Heart right ventricle (tissue), 16 donors: ENCODE results near the gene ELK3. TPM values are rescaled to one million over a fixed set of nuclear protein-coding genes. Genes with fewer than 3 reads are reported as not detected.

Source experiments
- ATAC-seq, 8 donors: fragments of 200-7000 bp; cut with Tn5 transposase; one replicate each; pipeline ENCODE4 v1.9.1; 2020; ENCODE audit warnings: mild to moderate bottlenecking in 8 of 8, moderate library complexity in 8 of 8, moderate number of reproducible peaks in 1 of 8
- DNase-seq, 2 donors: peaks; one replicate each; pipeline ENCODE4 v3.0.0-alpha.2; 2020
- H3K27ac ChIP-seq, 10 donors: fragments of 200-600 bp; sonication (generic) in 2 of 10; one replicate each; pipeline versions ENCODE4 v1.5.0 to v1.8.0; 2020 to 2022; ENCODE audit warnings: mild to moderate bottlenecking in 3 of 10
- H3K27me3 ChIP-seq, 7 donors: fragments of 200-600 bp; one replicate each; pipeline ENCODE4 v1.8.0; 2021 to 2022; ENCODE audit warnings: mild to moderate bottlenecking in 2 of 7
- H3K36me3 ChIP-seq, 9 donors: fragments of 200-600 bp; sonication (generic) in 1 of 9; one replicate each; pipeline versions ENCODE4 v1.5.0 to v1.8.0; 2020 to 2022; ENCODE audit warnings: mild to moderate bottlenecking in 2 of 9
- H3K4me1 ChIP-seq, 9 donors: fragments of 200-600 bp; sonication (generic) in 1 of 9; one replicate each; pipeline versions ENCODE4 v1.5.0 to v1.8.0; 2020 to 2022; ENCODE audit warnings: mild to moderate bottlenecking in 4 of 9
- H3K4me3 ChIP-seq, 10 donors: fragments of 200-600 bp; sonication (generic) in 2 of 10; one replicate each; pipeline versions ENCODE4 v1.5.0 to v1.8.0; 2020 to 2022; ENCODE audit warnings: mild to moderate bottlenecking in 7 of 10, moderate library complexity in 2 of 10
- H3K9me3 ChIP-seq, 11 donors: fragments of 200-600 bp in 10 of 11; sonication (generic) in 2 of 11; one replicate each; pipeline versions ENCODE4 v1.5.0 to v1.8.0; 2013 to 2022; ENCODE audit warnings: mild to moderate bottlenecking in 2 of 11, control low read depth in 1 of 11, moderate library complexity in 1 of 11
- CTCF ChIP-seq, 9 donors: fragments of 200-600 bp; sonication (generic) in 2 of 9; IDR thresholded peaks; one replicate each; pipeline versions ENCODE4 v1.5.0 to v1.8.0; 2021 to 2022; ENCODE audit warnings: antibody characterized with exemption in 9 of 9, mild to moderate bottlenecking in 5 of 9, moderate library complexity in 1 of 9
- WGBS, 2 donors: extraction: QIAGEN DNeasy Blood & Tissue Kit; methylation state at CpG; one replicate each; pipeline ENCODE4 v1.1.7; 2013; ENCODE audit warnings: inconsistent platforms in 1 of 2; 5-methylcytosine and 5-hydroxymethylcytosine counted together
- intact Hi-C, 10 donors: fragments of 100-400 bp; cut with DNase I; formaldehyde crosslinking; loops; one replicate each; pipeline versions ENCODE4 v1.11.1 to v1.14.2; 2022
- polyA plus RNA-seq, 2 donors: library from polyadenylated mRNA; stranded (reverse); fragments of 200-250 nt; gene quantifications; one replicate each; pipeline ENCODE4 v1.2.3, GENCODE V29; 2013
- total RNA-seq, 10 donors: library from RNA; stranded (reverse); fragmentation: NEBNext Ultra II Directional in 3 of 10; extraction: Animal tissue kit (Norgen Biotek cat#: 25700) in 3 of 10; gene quantifications; one replicate each; pipeline versions ENCODE4 v1.2.1 to v1.2.4, GENCODE V29; 2021 to 2023
- donor health status: Arrhythmogenic right ventricular cardiomyopathy.
- donor health status: ischemic (EF 13 %, LVEDD 7.1; RV severe dilation, severe dysfunction).
- donor health status: healthy with polysubstance abuse.
- donor health status: DM: no; HTN: yes; CAD: no.
- donor health status: DM: no; HTN: no; CAD: no.
- donor health status: ischemic (EF 25% LVEDD 6.9; RV normal size, moderate dysfunction).
- donor health status: ischemic (EF 25% LVEDD 5.7; RV mildly dilated, moderate dysfunction).
- donor health status: healthy.
- donor health status: DM: yes; HTN: yes; CAD: no.
- donor health status: Ischemic cardiomyopathy.
- donor health status: ischemic (EF 35%, LVEDD 5.7; RV mildly dilated, moderate dysfunction).
- donor health status: nonischemic (EF 11% LVEDD 7.7; RV severe dilation, severe dysfunction).
- donor health status: DM: yes; HTN: yes; CAD: no.
- donor health status: PGD.
- donor health status: ischemic (EF 29% LVEDD 5.4; RV normal size, mild dysfunction).
- donor health status: nonischemic (EF 23%, LVEDD 6.1; RV moderate dilation, normal function).

Gene ELK3
- total and polyA plus RNA-seq, 12 donors: 6.6 to 33.0 (median 21.4) TPM

DNA sequence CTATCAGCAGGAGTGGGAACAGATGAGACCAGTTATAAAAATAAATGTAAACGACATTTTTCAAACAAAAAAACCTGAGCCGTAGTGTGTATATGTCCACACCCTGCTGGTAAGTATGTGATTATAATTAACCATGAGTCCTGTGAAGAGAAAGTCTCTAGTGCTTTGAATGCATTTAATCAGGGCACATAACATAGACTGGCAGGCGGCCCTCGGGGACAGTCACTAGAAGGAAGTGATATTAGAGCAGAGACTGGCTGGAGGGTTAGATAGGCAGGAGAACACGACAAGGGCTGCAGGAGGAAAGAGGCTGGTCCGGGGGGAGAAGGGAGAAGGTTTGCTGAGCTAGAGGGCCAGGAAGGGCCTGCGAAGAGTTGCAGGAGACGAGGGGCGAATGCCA, 23.8 kb upstream of the ELK3 start:
- DNase-seq (peak in 1 of 2 donors; percentile 35), ATAC-seq (peak in 6 of 8 donors; percentile 24 to 73 (median 36))
- peak overlapping the region in 8 of 10 donors; percentile 18 to 73 (median 58) for H3K27ac ChIP-seq
- intact Hi-C loops: no loop called here
- no peak overlapping the region for H3K4me3 ChIP-seq
- WGBS, 2 donors: 30 to 41% methylated on average over 9 of the region's 9 CpGs
- no peaks in the 10 kb centered on the region for H3K36me3 ChIP-seq
- no peaks in the 10 kb centered on the region for H3K9me3 ChIP-seq
- H3K4me1 ChIP-seq: peaks cover 7 to 50% (median 33%) of the 10 kb centered on the region in 9 donors
- no peak for TF ChIP-seq CTCF (IDR thresholded peaks at IDR 0.05)
- H3K27me3 ChIP-seq: no peaks in the 10 kb centered on the region

GRCh38 chr12:96170762-96171161, 23.4 kb upstream of the ELK3 start:
- no peak for TF ChIP-seq CTCF (IDR thresholded peaks at IDR 0.05)
- peak in 5 of 8 donors; percentile 38 to 75 (median 64) for ATAC-seq
- 51 to 62% methylated on average over 5 of the region's 5 CpGs for WGBS, 2 donors
- intact Hi-C loops: no loop called here
- Histone ChIP-seq H3K36me3 (no peaks in the 10 kb centered on the region), H3K9me3 (peaks cover 0 to 4% (median 0%) of the 10 kb centered on the region in 11 donors), H3K27ac (peak overlapping the region in 8 of 10 donors; percentile 18 to 73 (median 58)), H3K27me3 (no peaks in the 10 kb centered on the region), H3K4me1 (peaks cover 7 to 49% (median 32%) of the 10 kb centered on the region in 9 donors), H3K4me3 (no peak overlapping the region)
- no peak for DNase-seq

GRCh38 chr12:96171905-96172304, 22.3 kb upstream of the ELK3 start:
- no peak overlapping the region for H3K27ac ChIP-seq
- peaks cover 0 to 16% (median 4%) of the 10 kb centered on the region in 11 donors for H3K9me3 ChIP-seq
- intact Hi-C loops: no loop called here
- H3K4me1 ChIP-seq: peaks cover 4 to 37% (median 24%) of the 10 kb centered on the region in 9 donors
- H3K36me3 ChIP-seq: no peaks in the 10 kb centered on the region
- no peak for DNase-seq
- no peaks in the 10 kb centered on the region for H3K27me3 ChIP-seq
- no peak overlapping the region for H3K4me3 ChIP-seq
- ATAC-seq: no peak
- no peak for TF ChIP-seq CTCF (IDR thresholded peaks at IDR 0.05)
- 83 to 86% methylated on average over 3 of the region's 3 CpGs for WGBS, 2 donors

DNA sequence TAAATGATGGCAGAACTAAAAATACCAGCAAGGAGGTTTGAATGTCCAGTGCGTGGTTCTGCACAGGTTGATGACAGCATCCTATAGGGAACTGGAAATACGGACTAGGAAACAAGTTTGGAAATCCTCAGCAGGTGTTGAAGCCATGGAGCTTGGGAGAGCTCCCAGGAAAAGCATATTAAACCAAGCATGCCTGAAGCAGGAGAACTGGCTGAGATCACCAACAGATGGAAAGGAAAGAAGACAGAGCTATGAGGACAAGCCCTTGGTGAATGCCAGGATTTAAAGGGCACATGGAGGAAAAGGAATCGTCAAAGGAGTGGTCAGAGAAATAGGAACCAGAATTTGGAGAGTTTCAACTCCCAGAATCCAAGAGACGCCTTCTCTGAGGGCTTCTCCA, 21.2 kb upstream of the ELK3 start:
- WGBS, 2 donors: 87 to 90% methylated on average over 4 of the region's 4 CpGs
- no peak overlapping the region for H3K4me3 ChIP-seq
- no peaks in the 10 kb centered on the region for H3K36me3 ChIP-seq
- peaks cover 0 to 17% (median 4%) of the 10 kb centered on the region in 11 donors for H3K9me3 ChIP-seq
- no peaks in the 10 kb centered on the region for H3K27me3 ChIP-seq
- TF ChIP-seq CTCF (IDR thresholded peaks at IDR 0.05): no peak
- ATAC-seq: no peak
- intact Hi-C loops: no loop called here
- peaks cover 0 to 27% (median 16%) of the 10 kb centered on the region in 9 donors for H3K4me1 ChIP-seq
- H3K27ac ChIP-seq: no peak overlapping the region
- DNase-seq: no peak
